GM18868 (cell line): ENCODE data around the gene EFEMP1.

Experiments
- ATAC-seq: cut with Tn5 transposase; IDR thresholded peaks from one replicate; pipeline ENCODE4 v1.9.1; 2021; ENCODE audit warnings: mild to moderate bottlenecking, moderate library complexity; ENCODE audit not compliant: unreplicated experiment

The EFEMP1 gene

DNA sequence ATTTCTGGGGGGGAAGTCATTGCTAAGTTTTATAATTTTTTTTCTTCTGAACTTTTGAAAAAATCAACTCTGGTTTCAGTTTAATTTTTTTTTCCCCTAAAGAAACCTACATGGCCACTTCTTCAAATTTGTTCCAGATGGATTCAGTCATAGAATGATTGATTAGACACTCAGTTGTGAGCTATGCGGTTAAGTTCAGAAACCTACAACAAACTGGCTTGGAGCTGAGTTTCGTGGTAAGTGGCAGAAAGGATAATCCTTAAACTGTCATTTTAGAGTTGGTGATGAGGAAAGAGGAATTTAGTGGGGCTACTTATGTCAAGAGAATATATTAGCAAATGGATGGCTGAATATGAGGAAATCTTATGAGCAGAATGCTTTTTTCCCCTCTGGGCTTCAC is 23.7 kb downstream of the EFEMP1 start:
- no peak for ATAC-seq

DNA sequence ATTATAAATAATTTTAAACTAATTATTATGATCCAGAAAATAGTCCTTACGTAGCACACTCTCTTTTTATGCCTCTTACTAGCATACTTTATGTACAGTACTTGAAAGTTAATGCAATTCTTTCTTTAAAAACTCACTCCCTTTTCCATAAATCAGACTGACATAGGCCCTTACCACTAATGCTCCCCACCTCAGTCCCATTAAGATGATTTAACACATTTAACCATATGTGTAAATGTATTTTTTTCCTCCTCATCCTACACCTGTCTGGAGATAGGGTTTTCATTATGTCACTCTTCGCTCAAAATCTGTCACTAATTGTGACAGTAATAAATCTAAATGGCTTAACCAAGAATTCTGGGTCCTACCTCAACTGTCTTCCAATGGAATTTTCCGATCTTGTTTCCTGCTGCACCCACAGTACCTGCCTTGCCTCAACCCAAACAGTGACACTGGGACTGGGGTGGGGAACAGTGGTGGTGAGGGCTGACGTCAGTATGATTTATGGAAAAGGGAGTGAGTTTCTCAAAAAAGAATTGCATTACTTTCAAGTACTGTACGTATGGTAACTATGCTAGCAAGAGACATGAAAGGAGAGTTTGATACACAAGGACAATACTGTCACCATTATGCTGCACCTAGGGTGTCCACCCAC is 25.1 kb downstream of the EFEMP1 start:
- ATAC-seq = no peak

DNA sequence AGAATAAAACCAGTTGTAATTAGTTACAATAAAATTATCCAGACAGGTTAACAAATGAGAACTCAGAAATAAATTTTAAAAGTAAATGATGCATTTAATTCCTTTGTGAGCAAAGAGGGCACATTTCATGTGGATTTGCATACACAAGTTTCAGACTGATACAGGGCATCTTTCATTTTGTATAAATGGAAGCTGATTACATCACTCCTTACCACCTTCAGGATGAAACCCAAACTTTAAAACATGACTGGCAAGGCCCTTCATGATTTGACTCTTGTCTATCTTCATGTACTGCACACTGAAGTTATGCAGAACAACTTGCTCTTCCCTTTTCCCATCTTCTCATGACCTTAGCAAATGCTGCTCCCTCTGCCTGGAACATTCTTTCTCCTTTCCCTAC is 26.9 kb downstream of the EFEMP1 start:
- ATAC-seq = peak; percentile 75

DNA sequence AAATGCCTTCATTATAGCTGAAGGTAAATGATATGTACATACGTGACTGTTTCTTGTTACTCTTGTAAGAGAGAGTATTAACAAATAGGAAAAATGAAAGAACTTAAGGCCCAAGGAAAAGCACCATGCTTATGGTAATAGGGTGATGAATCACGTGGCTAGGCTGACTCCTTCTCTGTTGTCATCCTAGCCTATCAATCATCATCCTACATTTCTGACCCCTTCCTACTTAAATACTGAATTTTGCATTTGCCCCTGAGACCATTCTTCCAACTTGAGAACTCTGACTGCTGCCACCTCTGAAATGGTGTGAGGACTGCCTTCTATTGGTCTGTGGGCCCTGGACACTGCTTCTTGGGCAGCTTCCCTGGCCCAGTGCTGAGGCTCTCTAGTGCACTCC is 28.9 kb downstream of the EFEMP1 start:
- no peak for ATAC-seq

DNA sequence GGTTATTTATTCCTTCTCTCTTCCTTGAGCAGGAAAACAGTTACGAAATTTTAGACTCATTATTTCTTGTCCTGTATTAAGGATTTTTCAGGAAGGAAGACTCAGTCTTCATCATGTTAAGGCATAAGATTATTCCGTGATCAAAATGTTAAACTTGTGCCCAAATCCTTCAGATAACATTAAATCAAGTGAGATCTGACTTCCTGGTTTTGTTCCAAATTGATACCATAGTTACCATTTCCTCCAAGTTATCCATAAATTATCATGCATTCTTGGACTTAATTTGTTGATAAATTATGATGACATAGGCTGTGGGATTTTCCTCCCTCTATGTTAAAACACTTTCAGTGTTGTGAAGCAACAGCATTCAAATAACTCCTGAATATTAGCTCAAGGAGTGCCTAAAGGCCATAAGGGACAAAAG is 31.9 kb downstream of the EFEMP1 start:
- no peak for ATAC-seq

DNA sequence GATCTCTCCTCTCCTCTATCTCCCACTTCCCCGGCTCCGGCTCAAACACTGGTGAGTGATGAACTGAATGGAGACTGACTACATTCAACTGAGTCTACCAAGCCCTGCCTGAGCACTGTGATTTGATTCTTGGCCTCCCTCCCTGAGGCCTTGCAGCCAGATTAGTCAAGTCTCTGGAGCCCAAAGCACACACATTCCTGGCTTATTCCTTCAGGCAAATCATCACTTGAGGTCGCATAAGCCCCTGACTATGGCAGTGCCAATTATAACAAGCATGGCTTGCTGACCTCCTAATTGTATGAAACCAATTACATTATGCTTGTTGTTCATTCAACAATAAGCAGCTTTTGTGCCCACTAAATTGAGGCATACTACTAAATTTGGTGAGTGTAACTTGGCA is 34.6 kb downstream of the EFEMP1 start:
- no peak for ATAC-seq

DNA sequence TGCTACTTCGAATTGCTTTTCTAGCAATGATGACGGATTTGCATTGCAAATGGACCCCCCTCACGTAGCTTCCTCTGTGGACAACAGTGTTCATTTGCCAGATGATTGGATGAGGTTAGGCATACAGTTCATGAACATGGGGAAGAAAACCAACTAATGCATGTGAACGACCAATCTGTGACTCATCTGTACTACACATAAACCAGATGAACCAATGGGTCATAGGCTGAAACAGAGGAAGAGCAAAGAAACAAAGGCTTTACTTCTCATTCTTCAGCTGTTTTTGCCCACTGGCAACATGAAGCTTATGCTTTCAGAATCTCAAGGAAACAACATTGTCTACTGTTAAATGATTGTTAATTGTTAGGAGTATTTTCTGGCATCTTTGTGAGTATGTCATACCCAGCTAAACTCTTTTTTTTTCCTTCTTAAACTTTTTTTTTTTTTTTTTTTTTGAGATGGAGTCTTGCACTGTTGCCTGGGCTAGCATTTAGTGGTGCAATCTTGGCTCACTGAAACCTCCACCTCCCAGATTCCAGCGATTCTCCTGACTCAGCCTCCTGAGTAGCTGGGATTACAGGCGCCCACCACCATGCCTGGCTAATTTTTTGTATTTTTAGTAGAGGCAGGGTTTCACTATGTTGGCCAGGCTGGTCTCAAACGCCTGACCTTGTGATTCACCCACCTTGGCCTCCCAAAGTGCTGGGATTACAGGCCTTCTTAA is 35.5 kb downstream of the EFEMP1 start:
- ATAC-seq = no peak

DNA sequence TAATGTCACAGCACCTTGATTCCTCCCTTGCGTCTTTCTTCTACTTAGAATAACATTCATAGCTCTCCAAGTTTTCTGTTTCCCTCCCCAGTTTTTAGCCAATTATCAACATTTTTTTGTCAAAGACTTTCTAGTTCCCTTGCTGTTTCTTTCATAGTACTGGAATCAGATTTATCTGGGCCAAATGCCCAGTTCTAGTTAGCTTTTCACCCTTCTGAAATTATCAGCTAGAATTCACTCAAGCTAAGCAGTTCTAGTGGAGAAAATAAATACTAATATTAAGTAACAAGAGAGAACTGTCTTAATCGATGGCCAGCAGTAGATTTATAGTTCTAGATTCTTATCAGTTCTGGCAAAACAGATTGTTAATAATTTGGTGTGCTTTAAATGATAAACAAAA is 36.2 kb downstream of the EFEMP1 start:
- ATAC-seq = no peak

DNA sequence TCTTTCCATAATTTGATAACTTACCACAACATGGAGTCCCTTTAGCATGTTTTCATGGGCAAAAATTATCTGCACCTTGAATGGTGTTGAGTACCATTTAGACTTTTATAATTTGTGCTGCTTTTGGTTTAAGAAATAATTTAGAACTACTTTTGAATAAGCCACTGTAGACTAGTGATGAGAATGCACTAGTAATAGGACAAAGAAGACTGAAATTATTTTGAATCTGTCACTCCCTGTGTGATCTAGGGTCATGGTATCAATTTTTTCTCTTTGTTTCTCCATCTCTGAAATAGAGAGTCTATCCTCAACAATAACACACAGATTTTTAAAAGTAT is 37.7 kb downstream of the EFEMP1 start:
- no peak for ATAC-seq

DNA sequence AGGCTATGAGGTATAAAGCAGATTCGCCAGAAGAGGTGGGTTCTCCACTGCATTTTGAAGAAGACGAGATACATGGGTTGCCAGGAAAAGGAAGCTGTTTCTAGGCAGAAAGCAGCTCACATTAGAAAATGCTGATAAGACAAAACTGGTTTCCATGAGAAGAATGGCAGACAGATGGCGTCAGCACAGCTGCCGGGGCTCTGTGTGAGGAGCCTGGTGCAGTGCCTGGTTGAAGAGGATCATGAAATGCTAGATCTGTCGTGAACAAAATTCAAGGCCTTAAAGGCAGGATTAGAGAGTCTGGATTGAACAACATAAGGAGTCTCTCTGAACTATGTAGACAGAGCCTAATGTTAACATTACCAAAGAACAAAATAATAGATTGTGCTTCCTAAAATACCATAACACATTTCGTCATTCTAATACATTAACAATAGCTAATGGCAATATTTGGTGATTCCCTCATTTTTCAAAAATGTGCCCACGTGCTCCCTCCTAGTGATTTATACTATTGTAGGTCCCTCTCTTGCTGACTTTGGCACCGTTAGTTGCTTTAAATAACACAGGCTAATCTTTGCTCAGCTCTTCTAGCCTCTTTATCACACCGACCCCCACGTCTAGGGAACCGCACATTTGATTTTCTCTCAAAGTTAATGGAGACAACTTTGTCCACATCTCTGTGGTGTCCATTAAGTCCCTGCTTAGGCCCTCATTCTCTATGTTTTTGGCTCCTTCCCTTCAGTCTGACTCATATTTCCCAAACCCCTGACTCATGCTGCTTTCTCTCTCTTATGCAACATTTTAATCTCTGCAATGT is 38.2 kb downstream of the EFEMP1 start:
- ATAC-seq = no peak

DNA sequence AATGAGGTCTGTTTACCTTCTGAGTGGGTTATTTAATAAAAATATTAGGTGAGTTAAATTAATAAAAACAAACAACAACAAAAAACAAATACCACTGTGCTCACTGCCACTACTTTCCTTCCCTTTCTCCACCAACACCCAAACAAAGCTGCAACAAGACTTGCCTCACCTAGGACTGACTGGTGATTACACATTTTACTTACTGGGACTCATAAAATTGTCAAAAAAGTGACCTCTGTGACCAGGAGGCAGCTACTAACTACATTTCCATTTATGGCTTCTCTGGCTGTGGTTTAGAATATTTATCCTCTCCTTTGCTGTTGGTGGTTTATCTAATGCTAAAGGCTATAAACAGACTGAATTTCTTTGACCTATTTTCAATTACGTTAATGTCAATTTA is 39.8 kb downstream of the EFEMP1 start:
- no peak for ATAC-seq

DNA sequence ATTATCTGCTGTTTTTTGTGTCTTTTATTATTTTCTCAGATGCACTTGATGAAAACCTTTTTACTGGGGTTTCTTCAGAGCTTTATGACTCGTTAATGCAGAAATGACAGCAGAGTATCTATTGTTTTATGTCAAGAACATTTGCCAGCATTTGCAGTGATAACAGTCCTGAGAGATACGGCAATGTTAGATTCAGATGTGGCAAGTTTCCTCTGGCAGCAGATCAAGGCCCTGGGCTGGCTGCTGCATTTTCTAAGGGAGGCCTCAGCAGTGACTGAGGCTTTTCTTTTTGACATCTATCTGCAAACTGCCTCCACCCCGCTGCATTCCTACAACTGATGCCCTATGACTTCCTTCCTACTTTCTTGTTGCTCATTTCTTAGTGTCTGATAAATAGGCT is 40.2 kb downstream of the EFEMP1 start:
- ATAC-seq = no peak

DNA sequence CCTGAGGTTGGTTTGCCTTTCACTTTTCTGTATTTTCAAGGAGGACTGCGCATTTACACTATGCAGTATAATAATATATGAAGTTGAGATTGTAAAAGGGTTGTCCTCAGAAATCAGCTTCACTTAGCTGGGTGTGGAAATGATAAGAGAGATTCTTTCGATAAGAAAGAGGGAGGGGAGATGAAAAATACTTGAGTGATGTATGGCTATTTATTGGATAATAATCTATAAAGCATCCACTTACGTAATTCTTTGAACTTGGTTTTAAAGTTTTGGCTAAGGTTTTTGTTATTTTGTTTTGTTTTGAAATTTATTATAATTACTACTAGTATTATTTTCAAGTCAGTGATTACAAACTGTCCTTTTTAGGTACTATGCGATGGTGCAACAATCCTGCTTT is 40.6 kb downstream of the EFEMP1 start:
- ATAC-seq = no peak

DNA sequence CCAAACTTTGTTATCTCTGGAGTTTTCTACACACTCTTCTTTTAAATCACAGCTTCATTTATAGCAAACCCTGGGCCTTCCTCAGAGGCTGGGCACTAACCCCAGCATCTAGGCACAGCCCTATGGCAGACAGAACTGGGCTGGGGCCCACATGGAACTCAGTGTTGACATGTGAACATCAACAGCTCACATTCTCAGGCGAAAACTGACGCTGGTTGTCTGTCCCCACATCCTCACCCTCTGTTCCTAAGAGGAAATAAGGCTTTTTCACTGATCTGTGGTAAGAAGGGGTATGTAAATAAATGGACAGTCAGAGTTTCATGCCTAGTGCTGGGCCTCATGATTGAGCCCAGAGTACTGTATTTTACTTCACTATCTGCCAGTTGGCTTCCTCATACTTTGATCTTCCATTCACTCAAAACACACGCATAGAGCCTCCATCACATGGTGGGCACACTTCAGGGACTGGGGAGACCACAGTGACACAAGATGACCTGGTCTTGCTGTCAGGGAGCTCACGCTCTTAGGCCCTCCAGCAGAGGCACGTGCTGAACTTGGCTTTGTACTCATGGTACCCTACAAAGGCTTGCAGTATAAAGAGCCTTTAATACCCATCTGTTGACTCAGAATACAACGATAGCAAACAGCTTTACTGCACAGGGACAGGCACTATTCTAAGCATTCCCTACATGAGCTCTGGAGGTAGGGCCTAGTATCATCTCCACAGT is 43.0 kb downstream of the EFEMP1 start:
- no peak for ATAC-seq

DNA sequence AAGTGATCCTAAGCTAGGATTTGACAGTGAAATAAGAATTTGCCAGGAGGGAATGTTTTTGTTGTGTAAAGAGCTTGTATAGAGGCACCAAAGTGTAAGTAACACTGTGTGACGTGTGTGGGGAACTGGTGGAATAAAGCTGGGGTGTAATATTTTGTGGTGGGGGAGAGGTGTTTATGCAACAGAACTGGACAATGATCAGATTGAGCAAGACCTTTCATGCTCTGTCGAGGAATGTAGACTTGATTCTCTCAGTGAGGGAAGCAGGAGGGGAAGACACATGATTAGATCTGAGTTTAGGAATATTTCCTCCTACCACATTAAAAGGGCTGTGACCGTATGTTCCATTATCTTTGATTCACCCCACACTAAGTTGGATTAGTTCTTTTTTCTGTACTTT is 43.6 kb downstream of the EFEMP1 start:
- no peak for ATAC-seq

DNA sequence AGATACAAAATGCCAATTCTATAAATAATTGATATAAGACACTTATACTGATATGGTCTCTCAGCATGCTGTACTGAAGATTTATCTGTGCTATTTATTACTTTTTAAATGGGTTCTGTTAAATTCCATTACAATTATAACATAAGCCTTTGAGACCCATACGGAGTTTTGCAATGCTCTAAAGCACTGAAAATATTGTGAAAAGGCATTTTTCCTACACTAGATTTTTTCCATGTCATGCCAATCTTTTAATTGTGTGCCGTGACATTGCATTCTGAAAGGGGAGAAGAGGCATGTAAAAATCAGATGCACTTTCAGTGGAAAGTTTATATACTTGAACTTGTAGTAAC is 46.5 kb downstream of the EFEMP1 start:
- ATAC-seq = no peak

DNA sequence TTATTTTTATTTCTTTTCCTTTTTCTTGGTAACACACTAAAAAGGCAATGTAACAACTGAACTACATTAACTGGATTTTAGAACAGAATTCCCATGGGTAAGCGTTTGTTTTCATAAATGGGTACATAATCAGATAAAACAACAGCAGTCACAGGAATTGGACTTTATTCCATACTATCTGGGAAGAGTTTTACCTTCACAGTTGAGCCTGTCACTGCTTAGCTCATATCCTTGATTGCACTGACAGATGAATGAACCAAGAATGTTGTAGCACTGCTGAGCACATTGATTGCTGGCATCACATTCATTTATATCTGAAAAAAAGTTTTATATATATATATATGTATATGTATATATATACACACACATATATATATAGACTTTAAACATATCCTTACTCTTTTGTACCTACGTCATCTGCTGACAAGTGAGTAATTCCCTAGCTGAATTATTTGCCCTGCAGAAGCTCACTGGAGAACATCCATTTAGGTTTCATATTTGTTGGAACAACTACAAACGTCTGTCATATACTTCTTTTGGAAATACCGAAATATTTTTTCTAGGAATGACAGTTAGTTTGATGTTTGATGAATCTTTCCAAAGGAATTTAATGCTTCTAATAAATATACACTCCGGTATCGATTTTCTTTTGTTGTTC is 47.0 kb downstream of the EFEMP1 start:
- ATAC-seq = no peak

DNA sequence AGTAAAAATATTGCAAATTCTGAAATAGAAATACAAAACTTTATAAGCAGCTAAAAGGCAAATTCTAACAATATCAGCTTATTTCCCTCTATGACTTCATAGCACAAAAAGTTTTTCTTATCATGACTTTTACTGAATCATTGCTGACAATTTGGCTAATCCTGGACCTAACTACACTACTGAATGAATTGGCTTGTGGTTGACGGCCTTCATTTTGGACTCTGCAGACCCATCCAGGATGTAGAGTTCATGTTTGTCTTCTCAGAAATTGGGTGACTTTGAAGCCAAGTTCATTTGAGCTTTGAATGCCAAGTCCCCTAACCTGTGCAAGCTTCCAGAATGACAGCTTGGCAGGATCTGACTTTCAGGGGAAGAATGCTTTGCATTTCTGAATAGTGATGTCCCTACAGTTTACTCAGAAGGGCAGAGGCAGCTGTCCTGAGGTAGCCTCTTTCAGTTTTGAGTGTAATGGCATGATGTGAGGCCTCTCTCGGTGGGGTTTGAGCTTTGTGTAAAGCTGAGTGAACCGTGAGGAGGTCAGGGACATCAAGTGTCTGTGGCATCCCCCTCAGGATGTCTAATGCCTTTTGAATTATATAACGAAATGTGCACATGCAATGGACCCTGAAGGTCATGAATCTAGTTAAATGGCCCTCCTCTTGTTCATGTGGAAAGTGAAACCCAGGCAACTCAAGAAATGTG is 48.0 kb downstream of the EFEMP1 start:
- ATAC-seq = peak; percentile 74

DNA sequence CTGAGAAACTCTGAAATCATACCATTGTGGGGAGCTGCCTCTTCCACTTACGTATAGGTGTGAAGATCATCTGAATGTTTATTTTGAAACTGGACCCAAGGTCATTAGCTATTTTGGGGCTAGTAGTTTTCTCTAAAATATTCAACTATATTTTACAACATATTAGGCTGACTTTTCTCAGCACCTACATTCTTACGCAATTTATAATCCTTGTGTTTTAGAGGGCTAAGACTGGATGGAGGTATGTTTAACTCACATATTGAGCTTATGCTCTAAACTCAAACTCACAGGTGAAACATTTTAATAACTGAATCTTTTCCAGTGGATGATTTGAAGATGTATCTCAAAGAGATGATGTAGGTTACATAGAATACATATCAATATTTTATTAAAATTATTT is 49.2 kb downstream of the EFEMP1 start:
- ATAC-seq = no peak

DNA sequence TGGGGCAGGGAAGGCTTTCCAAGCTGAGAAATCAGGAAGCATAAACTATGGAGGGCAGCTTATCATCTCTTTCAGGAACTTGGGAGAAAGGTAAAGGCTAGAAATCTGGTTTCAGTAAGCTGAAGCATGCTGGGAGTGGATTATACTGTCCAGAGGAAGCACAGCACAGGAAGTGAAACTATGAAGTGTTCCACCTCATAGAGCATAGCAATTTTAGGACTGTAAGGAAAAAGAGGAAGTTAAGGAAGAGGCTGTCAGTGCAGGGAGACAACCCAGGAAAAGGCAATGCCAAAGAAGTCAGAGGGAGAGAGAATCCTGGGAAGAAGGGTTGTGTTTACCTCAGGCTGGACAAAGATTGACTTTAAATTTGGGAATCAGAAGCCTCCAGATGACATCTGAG is 51.9 kb downstream of the EFEMP1 start:
- ATAC-seq = peak; percentile 37
